Lower leg skin (tissue), 3 donors: Measurements from ENCODE around the gene CRISPLD2.

ENCODE experiments used
- POLR2A ChIP-seq, 2 donors: fragments of 450-650 bp; IDR thresholded peaks; one replicate each; pipeline ENCODE4 v1.6.1; 2016 to 2017; ENCODE audit warnings: antibody characterized with exemption in 2 of 2, mild to moderate bottlenecking in 1 of 2, moderate library complexity in 1 of 2
- TF ChIP-seq, protein P1 (sequence below), 3 donors: fragments of 450-650 bp; IDR thresholded peaks; one replicate each; pipeline ENCODE4 v1.5.1; 2016; ENCODE audit warnings: antibody characterized with exemption in 3 of 3, mild to moderate bottlenecking in 3 of 3, moderate library complexity in 2 of 3

DNA sequence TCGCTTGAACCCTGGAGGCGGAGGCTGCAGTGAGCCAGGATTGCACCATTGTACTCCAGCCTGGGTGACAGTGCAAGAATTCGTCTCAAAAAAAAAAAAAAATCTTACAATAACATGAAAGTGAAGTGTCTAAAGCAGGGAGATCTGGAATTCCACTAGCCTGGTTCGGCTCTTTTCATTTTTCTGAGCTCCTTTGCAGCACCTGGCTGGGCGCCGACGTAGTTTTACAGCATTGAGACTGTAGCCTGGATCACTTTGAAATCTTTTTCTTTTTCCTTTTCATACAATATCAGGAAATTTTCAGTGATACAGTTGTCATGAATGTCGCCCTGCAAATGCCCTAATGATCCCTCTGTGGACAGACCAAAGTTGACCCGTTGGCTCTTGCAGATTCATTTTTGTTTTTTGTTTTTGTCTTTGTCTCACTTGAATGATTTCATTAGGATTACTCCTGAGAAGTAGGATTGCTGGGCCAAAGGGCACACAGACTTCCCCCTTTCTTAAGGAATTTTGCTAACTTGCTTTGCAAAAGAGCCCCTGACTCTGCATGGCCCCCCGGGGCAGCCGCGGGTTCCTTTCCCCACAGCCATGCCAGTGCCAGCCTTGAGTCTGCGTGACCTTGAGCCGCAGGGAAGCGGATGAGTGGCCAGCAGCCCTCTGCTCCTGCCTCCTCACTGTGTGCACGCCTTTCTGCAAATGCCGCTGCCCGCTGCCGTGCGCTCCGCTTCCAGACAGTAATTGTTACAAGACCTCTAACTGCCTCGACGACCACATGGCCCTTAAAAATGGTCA lies 28.0 kb downstream of the CRISPLD2 start:
- TF ChIP-seq, protein P1, sequence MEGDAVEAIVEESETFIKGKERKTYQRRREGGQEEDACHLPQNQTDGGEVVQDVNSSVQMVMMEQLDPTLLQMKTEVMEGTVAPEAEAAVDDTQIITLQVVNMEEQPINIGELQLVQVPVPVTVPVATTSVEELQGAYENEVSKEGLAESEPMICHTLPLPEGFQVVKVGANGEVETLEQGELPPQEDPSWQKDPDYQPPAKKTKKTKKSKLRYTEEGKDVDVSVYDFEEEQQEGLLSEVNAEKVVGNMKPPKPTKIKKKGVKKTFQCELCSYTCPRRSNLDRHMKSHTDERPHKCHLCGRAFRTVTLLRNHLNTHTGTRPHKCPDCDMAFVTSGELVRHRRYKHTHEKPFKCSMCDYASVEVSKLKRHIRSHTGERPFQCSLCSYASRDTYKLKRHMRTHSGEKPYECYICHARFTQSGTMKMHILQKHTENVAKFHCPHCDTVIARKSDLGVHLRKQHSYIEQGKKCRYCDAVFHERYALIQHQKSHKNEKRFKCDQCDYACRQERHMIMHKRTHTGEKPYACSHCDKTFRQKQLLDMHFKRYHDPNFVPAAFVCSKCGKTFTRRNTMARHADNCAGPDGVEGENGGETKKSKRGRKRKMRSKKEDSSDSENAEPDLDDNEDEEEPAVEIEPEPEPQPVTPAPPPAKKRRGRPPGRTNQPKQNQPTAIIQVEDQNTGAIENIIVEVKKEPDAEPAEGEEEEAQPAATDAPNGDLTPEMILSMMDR (IDR thresholded peaks at IDR 0.05), result no peak
- no peak for TF ChIP-seq POLR2A (IDR thresholded peaks at IDR 0.05)
